Heart right ventricle (tissue), 16 donors: Measurements from ENCODE around the gene MOB3B. TPM values are rescaled to one million over a fixed set of nuclear protein-coding genes. Genes with fewer than 3 reads are reported as not detected.

Experiments
- ATAC-seq, 8 donors: fragments of 200-7000 bp; cut with Tn5 transposase; one replicate each; pipeline ENCODE4 v1.9.1; 2020; ENCODE audit warnings: mild to moderate bottlenecking in 8 of 8, moderate library complexity in 8 of 8, moderate number of reproducible peaks in 1 of 8
- DNase-seq, 2 donors: peaks; one replicate each; pipeline ENCODE4 v3.0.0-alpha.2; 2020
- H3K27ac ChIP-seq, 10 donors: fragments of 200-600 bp; sonication (generic) in 2 of 10; one replicate each; pipeline versions ENCODE4 v1.5.0 to v1.8.0; 2020 to 2022; ENCODE audit warnings: mild to moderate bottlenecking in 3 of 10
- H3K27me3 ChIP-seq, 7 donors: fragments of 200-600 bp; one replicate each; pipeline ENCODE4 v1.8.0; 2021 to 2022; ENCODE audit warnings: mild to moderate bottlenecking in 2 of 7
- H3K36me3 ChIP-seq, 9 donors: fragments of 200-600 bp; sonication (generic) in 1 of 9; one replicate each; pipeline versions ENCODE4 v1.5.0 to v1.8.0; 2020 to 2022; ENCODE audit warnings: mild to moderate bottlenecking in 2 of 9
- H3K4me1 ChIP-seq, 9 donors: fragments of 200-600 bp; sonication (generic) in 1 of 9; one replicate each; pipeline versions ENCODE4 v1.5.0 to v1.8.0; 2020 to 2022; ENCODE audit warnings: mild to moderate bottlenecking in 4 of 9
- H3K4me3 ChIP-seq, 10 donors: fragments of 200-600 bp; sonication (generic) in 2 of 10; one replicate each; pipeline versions ENCODE4 v1.5.0 to v1.8.0; 2020 to 2022; ENCODE audit warnings: mild to moderate bottlenecking in 7 of 10, moderate library complexity in 2 of 10
- H3K9me3 ChIP-seq, 11 donors: fragments of 200-600 bp in 10 of 11; sonication (generic) in 2 of 11; one replicate each; pipeline versions ENCODE4 v1.5.0 to v1.8.0; 2013 to 2022; ENCODE audit warnings: mild to moderate bottlenecking in 2 of 11, control low read depth in 1 of 11, moderate library complexity in 1 of 11
- CTCF ChIP-seq, 9 donors: fragments of 200-600 bp; sonication (generic) in 2 of 9; IDR thresholded peaks; one replicate each; pipeline versions ENCODE4 v1.5.0 to v1.8.0; 2021 to 2022; ENCODE audit warnings: antibody characterized with exemption in 9 of 9, mild to moderate bottlenecking in 5 of 9, moderate library complexity in 1 of 9
- WGBS, 2 donors: extraction: QIAGEN DNeasy Blood & Tissue Kit; methylation state at CpG; one replicate each; pipeline ENCODE4 v1.1.7; 2013; ENCODE audit warnings: inconsistent platforms in 1 of 2; 5-methylcytosine and 5-hydroxymethylcytosine counted together
- intact Hi-C, 10 donors: fragments of 100-400 bp; cut with DNase I; formaldehyde crosslinking; loops; one replicate each; pipeline versions ENCODE4 v1.11.1 to v1.14.2; 2022
- long read RNA-seq, 3 donors: library from polyadenylated mRNA; unstranded; transcript quantifications; one replicate each; pipeline ENCODE4 v2.0.0, GENCODE V29; 2020 to 2021
- polyA plus RNA-seq, 2 donors: library from polyadenylated mRNA; stranded (reverse); fragments of 200-250 nt; gene quantifications; one replicate each; pipeline ENCODE4 v1.2.3, GENCODE V29; 2013
- total RNA-seq, 10 donors: library from RNA; stranded (reverse); fragmentation: NEBNext Ultra II Directional in 3 of 10; extraction: Animal tissue kit (Norgen Biotek cat#: 25700) in 3 of 10; gene quantifications; one replicate each; pipeline versions ENCODE4 v1.2.1 to v1.2.4, GENCODE V29; 2021 to 2023
- donor health status: Arrhythmogenic right ventricular cardiomyopathy.
- donor health status: ischemic (EF 13 %, LVEDD 7.1; RV severe dilation, severe dysfunction).
- donor health status: healthy with polysubstance abuse.
- donor health status: DM: no; HTN: yes; CAD: no.
- donor health status: DM: no; HTN: no; CAD: no.
- donor health status: ischemic (EF 25% LVEDD 6.9; RV normal size, moderate dysfunction).
- donor health status: ischemic (EF 25% LVEDD 5.7; RV mildly dilated, moderate dysfunction).
- donor health status: healthy.
- donor health status: DM: yes; HTN: yes; CAD: no.
- donor health status: Ischemic cardiomyopathy.
- donor health status: ischemic (EF 35%, LVEDD 5.7; RV mildly dilated, moderate dysfunction).
- donor health status: nonischemic (EF 11% LVEDD 7.7; RV severe dilation, severe dysfunction).
- donor health status: DM: yes; HTN: yes; CAD: no.
- donor health status: PGD.
- donor health status: ischemic (EF 29% LVEDD 5.4; RV normal size, mild dysfunction).
- donor health status: nonischemic (EF 23%, LVEDD 6.1; RV moderate dilation, normal function).

MOB3B gene
- total RNA-seq (1 to 10 TPM in 9 of 10 donors, under 1 TPM in 1; 0.86 to 2.3 (median 1.4) TPM), polyA plus RNA-seq (under 1 TPM; 0.39 to 0.95 TPM)
- long read RNA-seq, donor 1, full-length matches to known transcripts = 1 of 1 reads
- long read RNA-seq, donor 1, partial matches to known transcripts = 0 of 1 reads
- long read RNA-seq, donor 1, other reads (novel, unspliced or antisense) = 0 of 1 reads
- long read RNA-seq, donor 2 = 0 reads
- long read RNA-seq, donor 3, full-length matches to known transcripts = 1 of 1 reads
- long read RNA-seq, donor 3, partial matches to known transcripts = 0 of 1 reads
- long read RNA-seq, donor 3, other reads (novel, unspliced or antisense) = 0 of 1 reads

GRCh38 chr9:27529316-27530278 lies at the start of gene MOB3B:
TSS of gene MOB3B (minus strand) at chr9:27529814. CDS start at chr9:27455550, 74,264 bp downstream.
- intact Hi-C loops = loop anchor here (1.0 to 10.0 kb wide), 7 partner anchors 55 to 197 kb away; no protein-coding TSS in a partner anchor
- ATAC-seq = peak; percentile 72 to 95 (median 89)
- H3K36me3 ChIP-seq = peaks cover 0 to 1% (median 0%) of the 10 kb centered on the region in 9 donors
- TF ChIP-seq CTCF (IDR thresholded peaks at IDR 0.05) = peak; percentile 92 to 98 (median 96)
- H3K4me1 ChIP-seq = peaks cover 0 to 27% (median 7%) of the 10 kb centered on the region in 9 donors
- no peaks in the 10 kb centered on the region for H3K27me3 ChIP-seq
- peak; percentile 83 to 88 for DNase-seq
- H3K4me3 ChIP-seq = peak within 1 kb of the TSS; percentile 48 to 83 (median 75)
- no peaks in the 10 kb centered on the region for H3K9me3 ChIP-seq
- H3K27ac ChIP-seq = peak within 1 kb of the TSS; percentile 19 to 87 (median 78)
- WGBS, 2 donors = 3 to 4% methylated on average over 71 to 74 of the region's 74 CpGs

- TF ChIP-seq CTCF (IDR thresholded peaks at IDR 0.05) = no peak
- Histone ChIP-seq H3K4me3 (peak overlapping the region; percentile 55 to 95 (median 82)), H3K27ac (peak overlapping the region; percentile 89 to 99 (median 94)), H3K36me3 (no peaks in the 10 kb centered on the region), H3K4me1 (peaks cover 2 to 43% (median 22%) of the 10 kb centered on the region in 9 donors), H3K9me3 (peaks cover 0 to 8% (median 2%) of the 10 kb centered on the region in 11 donors), H3K27me3 (no peaks in the 10 kb centered on the region)
- DNase-seq (peak; percentile 85 to 98), ATAC-seq (peak; percentile 85 to 95 (median 94))
- 3 to 4% methylated on average over 35 of the region's 35 CpGs for WGBS, 2 donors
- intact Hi-C loops = no loop called here
Measured at GRCh38 chr9:27573634-27574590, 44.3 kb upstream of the MOB3B start.

GRCh38 chr9:27572918-27573633 lies 43.5 kb upstream of the MOB3B start, which contains the start of gene C9orf72:
TSS of gene C9orf72 (minus strand) at chr9:27573481. CDS start at chr9:27567120, 6,361 bp downstream.
- peaks cover 2 to 50% (median 22%) of the 10 kb centered on the region in 9 donors for H3K4me1 ChIP-seq
- DNase-seq (peak; percentile 70 to 84), ATAC-seq (peak; percentile 86 to 97 (median 93))
- H3K27ac ChIP-seq = peak within 1 kb of the TSS; percentile 89 to 99 (median 94)
- WGBS, 2 donors = 0 to 1% methylated on average over 62 to 72 of the region's 72 CpGs
- intact Hi-C loops = no loop called here
- H3K27me3 ChIP-seq = no peaks in the 10 kb centered on the region
- peak within 1 kb of the TSS; percentile 63 to 95 (median 82) for H3K4me3 ChIP-seq
- TF ChIP-seq CTCF (IDR thresholded peaks at IDR 0.05) = peak in 2 of 9 donors; percentile 24 to 27
- peaks cover 0 to 3% (median 2%) of the 10 kb centered on the region in 11 donors for H3K9me3 ChIP-seq
- H3K36me3 ChIP-seq = no peaks in the 10 kb centered on the region
